HG02884 (cell line): ENCODE data around the gene BSX.

Experiments
- ATAC-seq: cut with Tn5 transposase; IDR thresholded peaks from one replicate; pipeline ENCODE4 v1.9.1; 2021; ENCODE audit warnings: mild to moderate bottlenecking, moderate library complexity; ENCODE audit not compliant: unreplicated experiment

BSX gene

GRCh38 chr11:122981388-122982264, at the start of gene BSX:
Gene BSX, minus strand, starts transcription at chr11:122981834. Its CDS starts 163 bp downstream, at chr11:122981671.
- no peak for ATAC-seq

- ATAC-seq, result no peak
Measured at GRCh38 chr11:123030517-123030916, 48.9 kb upstream of the BSX start.

GRCh38 chr11:123020968-123021367, 39.3 kb upstream of the BSX start:
- no peak for ATAC-seq

- no peak for ATAC-seq
Measured at GRCh38 chr11:123018702-123019101, 37.1 kb upstream of the BSX start.

GRCh38 chr11:123011510-123011909, 29.9 kb upstream of the BSX start:
- no peak for ATAC-seq

- no peak for ATAC-seq
Measured at GRCh38 chr11:123006860-123007542, 25.4 kb upstream of the BSX start.

- ATAC-seq, result no peak
Measured at GRCh38 chr11:123000721-123001120, 19.1 kb upstream of the BSX start.

GRCh38 chr11:122998727-122999366, 17.2 kb upstream of the BSX start:
- ATAC-seq, result no peak

- ATAC-seq, result no peak
Measured at GRCh38 chr11:122995526-122995925, 13.9 kb upstream of the BSX start.

- no peak for ATAC-seq
Measured at GRCh38 chr11:122984186-122985011, 2.8 kb upstream of the BSX start.

GRCh38 chr11:122983438-122984185, 2.0 kb upstream of the BSX start:
- no peak for ATAC-seq

GRCh38 chr11:122979815-122980595, 1.6 kb downstream of the BSX start:
- no peak for ATAC-seq

- no peak for ATAC-seq
Measured at GRCh38 chr11:122979103-122979814, 2.4 kb downstream of the BSX start.

- no peak for ATAC-seq
Measured at GRCh38 chr11:122978299-122978620, 3.4 kb downstream of the BSX start.

- ATAC-seq, result no peak
Measured at GRCh38 chr11:122977470-122978298, 4.0 kb downstream of the BSX start.

- no peak for ATAC-seq
Measured at GRCh38 chr11:122976734-122977469, 4.7 kb downstream of the BSX start.

- no peak for ATAC-seq
Measured at GRCh38 chr11:122976061-122976733, 5.4 kb downstream of the BSX start.
